Astrocyte (in vitro differentiated cells and primary cell): ENCODE data around the gene FAM131C. TPM values are rescaled to one million over a fixed set of nuclear protein-coding genes. Genes with fewer than 3 reads are reported as not detected.

Source experiments
- DNase-seq: peaks from one replicate; pipeline ENCODE4 v3.0.0-alpha.2; 2010; ENCODE audit warnings: low read depth
- FAIRE-seq: peaks from 2 replicates; lab custom pipeline; 2011; peaks lifted over from hg19 to GRCh38; lab: Jason Lieb, UNC
- H2AFZ ChIP-seq: 2 replicates; pipeline ENCODE4 v1.6.0; 2012; ENCODE audit warnings: low read depth, low read length, inconsistent platforms
- H3K27ac ChIP-seq: 2 replicates; pipeline ENCODE4 v1.5.1; 2011; ENCODE audit warnings: low read depth, low read length, inconsistent platforms
- H3K27me3 ChIP-seq: 2 replicates; pipeline ENCODE4 v1.6.0; 2011; ENCODE audit warnings: low read length, inconsistent platforms; ENCODE audit not compliant: insufficient read depth
- H3K36me3 ChIP-seq: 2 replicates; pipeline ENCODE4 v1.5.1; 2011; ENCODE audit warnings: low read length, inconsistent platforms; ENCODE audit not compliant: insufficient read depth
- H3K4me1 ChIP-seq: 2 replicates; pipeline ENCODE4 v1.5.1; 2011; ENCODE audit warnings: low read length, inconsistent platforms; ENCODE audit not compliant: insufficient read depth
- H3K4me2 ChIP-seq: 2 replicates; pipeline ENCODE4 v1.6.0; 2012; ENCODE audit warnings: low read length, inconsistent platforms
- H3K4me3 ChIP-seq: 2 replicates; pipeline ENCODE4 v1.5.1; 2011; ENCODE audit warnings: low read depth, mild to moderate bottlenecking, low read length, inconsistent platforms; ENCODE audit not compliant: insufficient read depth
- H3K79me2 ChIP-seq: 2 replicates; pipeline ENCODE4 v1.6.0; 2012; ENCODE audit warnings: mild to moderate bottlenecking, low read length, inconsistent platforms; ENCODE audit not compliant: insufficient read depth
- H3K9ac ChIP-seq: 2 replicates; pipeline ENCODE4 v1.6.0; 2012; ENCODE audit warnings: mild to moderate bottlenecking, low read length, inconsistent platforms
- H3K9me3 ChIP-seq: 2 replicates; pipeline ENCODE4 v1.5.1; 2012; ENCODE audit warnings: low read depth, mild to moderate bottlenecking, low read length, inconsistent platforms; ENCODE audit not compliant: insufficient read depth
- H4K20me1 ChIP-seq: 2 replicates; pipeline ENCODE4 v1.6.0; 2012; ENCODE audit warnings: low read length, inconsistent platforms; ENCODE audit not compliant: insufficient read depth
- H3K27ac Mint-ChIP-seq: one replicate; pipeline ENCODE4 v1.8.0; 2021; ENCODE audit warnings: mild to moderate bottlenecking, mixed read lengths; ENCODE audit not compliant: unreplicated experiment
- H3K27me3 Mint-ChIP-seq: one replicate; pipeline ENCODE4 v1.8.0; 2021; ENCODE audit warnings: low read depth, mixed read lengths; ENCODE audit not compliant: unreplicated experiment
- H3K36me3 Mint-ChIP-seq: one replicate; pipeline ENCODE4 v1.8.0; 2021; ENCODE audit warnings: low read depth, mixed read lengths; ENCODE audit not compliant: unreplicated experiment
- H3K4me1 Mint-ChIP-seq: one replicate; pipeline ENCODE4 v1.8.0; 2021; ENCODE audit warnings: low read depth, mixed read lengths; ENCODE audit not compliant: unreplicated experiment
- H3K4me3 Mint-ChIP-seq: one replicate; pipeline ENCODE4 v1.8.0; 2021; ENCODE audit warnings: mild to moderate bottlenecking, moderate library complexity, mixed read lengths; ENCODE audit not compliant: unreplicated experiment
- H3K9me3 Mint-ChIP-seq: one replicate; pipeline ENCODE4 v1.8.0; 2021; ENCODE audit warnings: mild to moderate bottlenecking, mixed read lengths; ENCODE audit not compliant: unreplicated experiment
- CTCF ChIP-seq: IDR thresholded peaks from 2 replicates; pipeline ENCODE4 v1.5.1; 2011; ENCODE audit warnings: low read depth, mild to moderate bottlenecking, inconsistent platforms, low read length, moderate library complexity; ENCODE audit not compliant: insufficient read depth
- EZH2 ChIP-seq: IDR thresholded peaks from 2 replicates; pipeline ENCODE4 v1.6.1; 2012; ENCODE audit warnings: mild to moderate bottlenecking, low read length, inconsistent platforms; ENCODE audit not compliant: insufficient read depth
- total RNA-seq: library from RNA; stranded (reverse); gene quantifications from 2 replicates; pipeline ENCODE4 v1.2.1, GENCODE V29; 2021

FAM131C gene
- total RNA-seq, 1 donor from 2014 or later = 0.11 TPM

DNA sequence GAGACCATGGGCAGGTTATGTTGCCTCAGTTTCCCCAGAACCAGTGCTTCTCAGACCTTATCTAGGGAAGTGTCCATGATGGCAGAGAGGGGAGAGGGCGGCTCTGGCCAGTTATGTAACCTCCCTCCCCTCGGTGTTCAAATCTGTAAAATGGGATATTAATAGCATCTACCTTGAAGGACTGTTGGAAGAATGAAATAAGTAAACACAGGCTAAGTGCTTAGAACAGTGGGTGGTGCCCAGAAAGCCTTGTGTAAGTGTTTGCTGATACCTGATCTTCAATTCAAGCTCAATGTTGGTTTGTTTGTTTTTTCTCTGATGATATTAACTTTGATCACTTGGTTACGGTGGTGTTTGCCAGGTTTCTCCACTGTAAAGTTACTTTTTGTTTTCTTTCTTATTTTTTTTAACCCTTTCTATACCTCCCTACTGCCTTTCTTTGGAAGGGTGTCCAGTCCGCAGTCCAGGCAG lies 47.5 kb upstream of the FAM131C start:
- Histone ChIP-seq H3K4me3 (no peak overlapping the region), H3K4me2 (no peak overlapping the region), H4K20me1 (peaks cover 38% of the 10 kb centered on the region), H3K9ac (no peak overlapping the region), H3K36me3 (peaks cover 11% of the 10 kb centered on the region), H3K27me3 (no peaks in the 10 kb centered on the region), H3K4me1 (peaks cover 22% of the 10 kb centered on the region), H3K79me2 (peaks cover 4% of the 10 kb centered on the region), H3K9me3 (no peaks in the 10 kb centered on the region), H2AFZ (no peak overlapping the region), H3K27ac (no peak overlapping the region)
- Mint-ChIP-seq H3K4me1 (peaks cover 38% of the 10 kb centered on the region), H3K27ac (no peak overlapping the region), H3K4me3 (peak overlapping the region; percentile 5), H3K36me3 (peaks cover 19% of the 10 kb centered on the region), H3K27me3 (no peaks in the 10 kb centered on the region), H3K9me3 (no peaks in the 10 kb centered on the region)
- no peak for FAIRE-seq
- no peak for TF ChIP-seq CTCF
- DNase-seq = no peak

GRCh38 chr1:16120407-16120806 lies 47.0 kb upstream of the FAM131C start:
- H2AFZ ChIP-seq = no peak overlapping the region
- H3K9me3 Mint-ChIP-seq = no peaks in the 10 kb centered on the region
- DNase-seq (no peak), FAIRE-seq (no peak)
- H3K27ac Mint-ChIP-seq = no peak overlapping the region
- no peak overlapping the region for H3K4me3 ChIP-seq
- no peaks in the 10 kb centered on the region for H3K27me3 Mint-ChIP-seq
- TF ChIP-seq CTCF (no peak), EZH2 (no peak)
- H3K4me3 Mint-ChIP-seq = no peak overlapping the region
- no peaks in the 10 kb centered on the region for H3K9me3 ChIP-seq
- no peaks in the 10 kb centered on the region for H3K27me3 ChIP-seq
- H4K20me1 ChIP-seq = peaks cover 32% of the 10 kb centered on the region
- H3K36me3 Mint-ChIP-seq = peaks cover 17% of the 10 kb centered on the region
- no peak overlapping the region for H3K9ac ChIP-seq
- H3K4me1 Mint-ChIP-seq = peaks cover 40% of the 10 kb centered on the region
- H3K36me3 ChIP-seq = peaks cover 8% of the 10 kb centered on the region
- peaks cover 25% of the 10 kb centered on the region for H3K4me1 ChIP-seq
- H3K79me2 ChIP-seq = no peaks in the 10 kb centered on the region
- H3K4me2 ChIP-seq = no peak overlapping the region
- H3K27ac ChIP-seq = no peak overlapping the region

- H3K9ac ChIP-seq = no peak overlapping the region
- FAIRE-seq (no peak), DNase-seq (no peak)
- H3K4me1 Mint-ChIP-seq = peaks cover 40% of the 10 kb centered on the region
- H3K9me3 ChIP-seq = no peaks in the 10 kb centered on the region
- no peak overlapping the region for H3K27ac Mint-ChIP-seq
- H3K4me2 ChIP-seq = no peak overlapping the region
- no peaks in the 10 kb centered on the region for H3K27me3 ChIP-seq
- H4K20me1 ChIP-seq = peaks cover 29% of the 10 kb centered on the region
- no peaks in the 10 kb centered on the region for H3K79me2 ChIP-seq
- no peak overlapping the region for H3K27ac ChIP-seq
- no peak overlapping the region for H3K4me3 Mint-ChIP-seq
- H3K4me1 ChIP-seq = peaks cover 26% of the 10 kb centered on the region
- no peak overlapping the region for H2AFZ ChIP-seq
- H3K36me3 ChIP-seq = peaks cover 8% of the 10 kb centered on the region
- H3K27me3 Mint-ChIP-seq = no peaks in the 10 kb centered on the region
- peaks cover 17% of the 10 kb centered on the region for H3K36me3 Mint-ChIP-seq
- TF ChIP-seq EZH2 (no peak), CTCF (no peak)
- no peak overlapping the region for H3K4me3 ChIP-seq
- no peaks in the 10 kb centered on the region for H3K9me3 Mint-ChIP-seq
Observed at GRCh38 chr1:16119926-16120325, 46.5 kb upstream of the FAM131C start.
